Astrocyte (in vitro differentiated cells and primary cell): ENCODE measurements around the gene PIP4K2A.

ENCODE experiments used
- EZH2 ChIP-seq: IDR thresholded peaks from 2 replicates; pipeline ENCODE4 v1.6.1; 2012; ENCODE audit warnings: mild to moderate bottlenecking, low read length, inconsistent platforms; ENCODE audit not compliant: insufficient read depth
- TF ChIP-seq, protein P1 (sequence below): IDR thresholded peaks from 2 replicates; pipeline ENCODE4 v1.5.1; 2011; ENCODE audit warnings: low read depth, mild to moderate bottlenecking, inconsistent platforms, low read length, moderate library complexity; ENCODE audit not compliant: insufficient read depth

- TF ChIP-seq, protein P1, sequence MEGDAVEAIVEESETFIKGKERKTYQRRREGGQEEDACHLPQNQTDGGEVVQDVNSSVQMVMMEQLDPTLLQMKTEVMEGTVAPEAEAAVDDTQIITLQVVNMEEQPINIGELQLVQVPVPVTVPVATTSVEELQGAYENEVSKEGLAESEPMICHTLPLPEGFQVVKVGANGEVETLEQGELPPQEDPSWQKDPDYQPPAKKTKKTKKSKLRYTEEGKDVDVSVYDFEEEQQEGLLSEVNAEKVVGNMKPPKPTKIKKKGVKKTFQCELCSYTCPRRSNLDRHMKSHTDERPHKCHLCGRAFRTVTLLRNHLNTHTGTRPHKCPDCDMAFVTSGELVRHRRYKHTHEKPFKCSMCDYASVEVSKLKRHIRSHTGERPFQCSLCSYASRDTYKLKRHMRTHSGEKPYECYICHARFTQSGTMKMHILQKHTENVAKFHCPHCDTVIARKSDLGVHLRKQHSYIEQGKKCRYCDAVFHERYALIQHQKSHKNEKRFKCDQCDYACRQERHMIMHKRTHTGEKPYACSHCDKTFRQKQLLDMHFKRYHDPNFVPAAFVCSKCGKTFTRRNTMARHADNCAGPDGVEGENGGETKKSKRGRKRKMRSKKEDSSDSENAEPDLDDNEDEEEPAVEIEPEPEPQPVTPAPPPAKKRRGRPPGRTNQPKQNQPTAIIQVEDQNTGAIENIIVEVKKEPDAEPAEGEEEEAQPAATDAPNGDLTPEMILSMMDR: no peak
- TF ChIP-seq EZH2: no peak
These were observed 110.8 kb downstream of the PIP4K2A start for GRCh38 chr10:22603581-22603980.
